Measurements from ENCODE around the gene CGB2.

CGB2 gene

DNA sequence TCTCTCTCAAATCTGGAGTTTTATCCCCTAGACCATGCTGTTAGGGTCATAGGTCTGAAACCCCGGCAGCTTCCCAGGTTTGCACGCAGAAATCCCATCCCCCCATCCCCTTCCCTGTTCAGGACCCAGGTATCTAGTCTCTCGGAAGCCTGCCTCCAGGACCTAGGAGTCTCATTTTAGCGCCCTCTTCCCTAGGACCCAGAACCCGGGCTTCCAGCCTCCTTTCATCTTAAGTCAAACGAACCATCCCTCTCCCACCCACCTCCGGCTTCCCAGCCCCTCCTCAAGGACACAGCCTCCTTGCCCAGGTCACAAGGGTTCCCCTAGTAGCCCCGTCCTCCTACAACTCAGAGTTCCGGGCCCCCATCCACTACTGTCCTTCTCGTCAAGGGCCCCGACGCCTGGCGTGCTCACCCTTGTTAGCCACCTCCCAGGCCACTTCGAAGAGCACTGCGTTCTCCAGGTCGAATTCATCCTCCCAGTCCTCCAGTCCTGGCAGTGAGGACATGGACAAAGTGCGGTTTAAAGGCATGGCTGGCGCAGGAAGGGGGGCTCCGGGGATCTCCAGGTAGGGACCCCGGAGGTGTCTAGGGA lies 39.0 kb upstream of the CGB2 start:
- Histone ChIP-seq H3K4me1 (ENCODE audit: control insufficient read depth, low read depth, low read length) (no peaks in the 10 kb centered on the region), H3K36me3 (ENCODE audit: control insufficient read depth, low read depth, low read length) (peaks cover 10% of the 10 kb centered on the region), H3K27ac (ENCODE audit: low read length) (peak overlapping the region; percentile 25), H3K4me3 (ENCODE audit: low read length) (peak overlapping the region; percentile 85), H3K9ac (ENCODE audit: low read length) (peak overlapping the region; percentile 73), H3K27me3 (ENCODE audit: control insufficient read depth, insufficient read depth, low read length) (no peaks in the 10 kb centered on the region), H3K9me3 (ENCODE audit: control insufficient read depth, low read depth, low read length) (no peaks in the 10 kb centered on the region)

DNA sequence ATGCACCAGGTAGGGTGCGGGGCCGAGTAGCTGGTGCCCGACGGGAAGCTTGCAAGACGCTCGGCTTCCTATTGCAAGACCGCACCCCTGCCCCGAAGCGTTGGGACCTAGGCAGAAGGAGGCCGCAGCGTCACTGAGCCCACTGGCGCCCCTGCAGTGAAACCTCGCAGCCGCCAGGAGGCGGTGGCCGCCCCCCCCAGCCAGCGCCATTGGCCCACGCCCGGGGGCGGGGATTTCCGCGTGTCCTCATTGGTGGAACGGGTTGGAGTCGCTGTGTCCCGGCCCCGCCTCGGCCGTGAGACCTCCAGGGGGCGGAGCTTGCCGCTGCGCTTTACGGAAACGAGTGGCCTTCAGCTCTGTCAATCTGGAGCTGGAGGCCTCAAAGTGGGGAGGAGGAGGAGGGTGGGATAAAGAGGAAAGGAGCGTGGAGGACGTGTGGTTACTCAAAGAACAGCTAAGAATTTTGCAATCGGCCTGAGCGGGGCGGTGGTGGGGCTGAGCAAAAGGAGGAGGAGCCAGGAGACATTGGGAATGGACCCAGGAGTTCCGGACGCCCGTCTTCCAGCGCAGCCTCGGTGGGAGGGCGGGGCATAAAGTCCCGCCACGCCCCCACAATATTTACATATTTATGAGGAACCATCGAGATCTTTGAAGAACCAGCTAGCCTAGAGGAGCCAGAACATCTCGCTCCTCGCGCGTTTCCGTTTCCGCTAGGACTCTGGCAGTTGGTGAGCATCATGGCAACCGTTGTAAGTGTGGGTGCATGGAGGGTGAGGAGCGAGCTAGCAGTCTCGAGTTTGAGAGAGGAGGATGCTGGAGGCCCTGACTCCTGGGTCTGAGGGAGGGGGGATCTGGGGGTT lies 38.3 kb upstream of the CGB2 start, which contains the start of the genes GYS1 and RUVBL2:
TSS of gene GYS1 (minus strand) at position 135 of the 860 bp plus-strand sequence. CDS start 197 bp downstream, outside the sequence.
TSS of gene RUVBL2 (plus strand) at position 713 of the 860 bp plus-strand sequence. CDS start at position 738, 25 bp downstream.
- Histone ChIP-seq H3K4me1 (ENCODE audit: control insufficient read depth, low read depth, low read length) (no peaks in the 10 kb centered on the region), H3K27me3 (ENCODE audit: control insufficient read depth, insufficient read depth, low read length) (no peaks in the 10 kb centered on the region), H3K4me3 (ENCODE audit: low read length) (peak within 1 kb of the TSS; percentile 85), H3K27ac (ENCODE audit: low read length) (peak within 1 kb of the TSS; percentile 46), H3K9me3 (ENCODE audit: control insufficient read depth, low read depth, low read length) (no peaks in the 10 kb centered on the region), H3K9ac (ENCODE audit: low read length) (peak within 1 kb of the TSS; percentile 73), H3K36me3 (ENCODE audit: control insufficient read depth, low read depth, low read length) (peaks cover 5% of the 10 kb centered on the region)

- Histone ChIP-seq H3K9me3 (ENCODE audit: control insufficient read depth, low read depth, low read length) (no peaks in the 10 kb centered on the region), H3K27me3 (ENCODE audit: control insufficient read depth, insufficient read depth, low read length) (no peaks in the 10 kb centered on the region), H3K27ac (ENCODE audit: low read length) (peak overlapping the region; percentile 46), H3K4me3 (ENCODE audit: low read length) (peak overlapping the region; percentile 85), H3K9ac (ENCODE audit: low read length) (peak overlapping the region; percentile 66), H3K4me1 (ENCODE audit: control insufficient read depth, low read depth, low read length) (no peaks in the 10 kb centered on the region), H3K36me3 (ENCODE audit: control insufficient read depth, low read depth, low read length) (no peaks in the 10 kb centered on the region)
Observed at GRCh38 chr19:48994035-48994386, 37.7 kb upstream of the CGB2 start.

GRCh38 chr19:48997972-48998371 lies 33.7 kb upstream of the CGB2 start:
- Histone ChIP-seq H3K9ac (ENCODE audit: low read length) (no peak overlapping the region), H3K36me3 (ENCODE audit: control insufficient read depth, low read depth, low read length) (peaks cover 1% of the 10 kb centered on the region), H3K4me1 (ENCODE audit: control insufficient read depth, low read depth, low read length) (no peaks in the 10 kb centered on the region), H3K9me3 (ENCODE audit: control insufficient read depth, low read depth, low read length) (no peaks in the 10 kb centered on the region), H3K4me3 (ENCODE audit: low read length) (no peak overlapping the region), H3K27ac (ENCODE audit: low read length) (no peak overlapping the region), H3K27me3 (ENCODE audit: control insufficient read depth, insufficient read depth, low read length) (no peaks in the 10 kb centered on the region)

DNA sequence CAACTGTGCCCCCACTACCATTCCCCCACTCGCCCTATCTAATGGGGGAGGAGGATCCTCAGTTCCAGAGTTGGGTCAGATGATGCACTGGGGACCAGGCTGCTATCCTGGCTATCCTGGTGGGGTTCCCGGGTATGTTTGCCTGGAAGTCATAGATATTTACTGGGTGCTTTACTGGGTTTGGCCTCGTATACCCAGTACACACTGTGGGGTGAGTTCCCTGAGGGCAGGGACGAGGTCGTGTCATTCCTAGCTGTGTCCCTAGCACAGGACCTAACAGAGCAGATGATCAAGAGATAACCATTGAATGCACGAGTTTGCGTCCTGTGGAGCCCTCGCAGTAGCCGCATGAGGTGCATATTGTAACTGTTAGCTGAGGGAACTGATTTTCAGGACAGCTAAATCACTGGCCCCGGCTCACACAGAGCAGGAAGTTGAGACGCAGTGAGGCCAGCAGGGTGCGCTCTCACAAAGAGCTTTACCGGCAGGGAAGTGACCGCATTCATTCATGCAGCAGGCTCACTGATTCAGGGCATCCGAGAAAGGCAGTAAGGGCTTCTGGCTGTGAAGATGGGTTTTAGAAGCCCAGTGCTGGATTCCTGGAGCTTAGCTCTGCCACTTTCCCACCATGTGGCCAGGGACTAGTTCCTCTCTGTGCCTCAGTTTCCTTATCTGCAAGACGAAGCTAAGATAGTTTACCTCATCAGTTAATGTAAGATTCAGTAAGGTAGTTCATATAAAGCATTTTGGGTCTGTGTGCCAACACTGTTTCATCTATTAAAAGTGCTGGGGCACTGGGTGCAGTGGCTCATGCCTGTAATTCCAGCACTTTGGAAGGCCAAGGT lies 32.0 kb upstream of the CGB2 start:
- no peaks in the 10 kb centered on the region for H3K4me1 ChIP-seq (ENCODE audit: control insufficient read depth, low read depth, low read length)
- H3K36me3 ChIP-seq (ENCODE audit: control insufficient read depth, low read depth, low read length), result peaks cover 14% of the 10 kb centered on the region
- H3K9me3 ChIP-seq (ENCODE audit: control insufficient read depth, low read depth, low read length), result no peaks in the 10 kb centered on the region
- H3K27ac ChIP-seq (ENCODE audit: low read length), result no peak overlapping the region
- H3K4me3 ChIP-seq (ENCODE audit: low read length), result no peak overlapping the region
- H3K27me3 ChIP-seq (ENCODE audit: control insufficient read depth, insufficient read depth, low read length), result no peaks in the 10 kb centered on the region
- no peak overlapping the region for H3K9ac ChIP-seq (ENCODE audit: low read length)

DNA sequence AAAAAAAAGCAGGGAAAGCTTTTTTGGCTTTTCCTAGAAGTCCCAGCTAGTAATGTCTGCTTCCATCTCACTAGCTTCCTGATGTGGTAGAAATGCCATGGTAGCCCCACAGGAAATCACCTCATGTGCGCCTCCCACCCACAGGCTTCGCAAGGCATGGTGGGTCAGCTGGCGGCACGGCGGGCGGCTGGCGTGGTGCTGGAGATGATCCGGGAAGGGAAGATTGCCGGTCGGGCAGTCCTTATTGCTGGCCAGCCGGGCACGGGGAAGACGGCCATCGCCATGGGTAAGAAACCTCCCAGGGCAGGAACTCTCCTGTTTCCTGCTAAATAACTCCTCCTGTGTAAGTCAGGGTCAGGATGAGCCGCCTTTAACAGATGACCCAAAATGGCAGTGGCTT lies 27.6 kb upstream of the CGB2 start:
- no peaks in the 10 kb centered on the region for H3K4me1 ChIP-seq (ENCODE audit: control insufficient read depth, low read depth, low read length)
- no peak overlapping the region for H3K9ac ChIP-seq (ENCODE audit: low read length)
- H3K9me3 ChIP-seq (ENCODE audit: control insufficient read depth, low read depth, low read length), result no peaks in the 10 kb centered on the region
- no peaks in the 10 kb centered on the region for H3K27me3 ChIP-seq (ENCODE audit: control insufficient read depth, insufficient read depth, low read length)
- peaks cover 31% of the 10 kb centered on the region for H3K36me3 ChIP-seq (ENCODE audit: control insufficient read depth, low read depth, low read length)
- H3K27ac ChIP-seq (ENCODE audit: low read length), result no peak overlapping the region
- no peak overlapping the region for H3K4me3 ChIP-seq (ENCODE audit: low read length)

DNA sequence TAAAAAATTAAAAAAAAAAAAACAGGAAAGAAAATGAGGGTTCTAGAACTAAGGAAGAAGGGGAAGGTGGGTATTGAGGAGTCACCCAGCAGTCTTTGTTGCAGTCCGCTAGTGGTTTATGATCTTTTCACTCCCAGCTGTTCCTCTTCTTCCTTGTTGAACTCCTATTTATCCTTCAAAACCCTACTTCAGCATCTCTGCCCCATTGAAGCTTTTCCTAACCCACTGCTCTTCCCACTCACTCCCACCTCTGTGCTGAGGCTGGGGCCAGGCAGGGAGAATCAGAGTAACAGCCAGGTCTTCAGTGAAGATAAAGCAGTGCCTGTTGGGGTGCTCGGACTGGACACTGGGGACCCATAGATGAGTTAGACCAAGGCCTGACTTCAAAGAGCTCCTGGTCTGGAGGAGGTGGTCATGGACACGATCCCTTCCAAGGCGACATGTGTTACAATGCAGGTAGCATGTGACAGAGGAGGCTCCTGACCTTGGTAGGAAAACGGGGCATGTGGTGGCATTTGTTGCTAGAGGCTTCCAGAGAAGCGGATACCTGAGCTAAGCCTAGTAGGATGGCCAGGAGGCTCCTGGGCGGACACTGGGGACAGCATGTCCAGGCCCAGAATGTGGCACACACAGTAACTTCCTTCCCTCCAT lies 26.6 kb upstream of the CGB2 start:
- H3K4me3 ChIP-seq (ENCODE audit: low read length), result no peak overlapping the region
- H3K27me3 ChIP-seq (ENCODE audit: control insufficient read depth, insufficient read depth, low read length), result no peaks in the 10 kb centered on the region
- H3K9ac ChIP-seq (ENCODE audit: low read length), result no peak overlapping the region
- no peaks in the 10 kb centered on the region for H3K4me1 ChIP-seq (ENCODE audit: control insufficient read depth, low read depth, low read length)
- H3K36me3 ChIP-seq (ENCODE audit: control insufficient read depth, low read depth, low read length), result peaks cover 37% of the 10 kb centered on the region
- no peak overlapping the region for H3K27ac ChIP-seq (ENCODE audit: low read length)
- H3K9me3 ChIP-seq (ENCODE audit: control insufficient read depth, low read depth, low read length), result no peaks in the 10 kb centered on the region

GRCh38 chr19:49006905-49007304 lies 24.8 kb upstream of the CGB2 start:
- H3K4me1 ChIP-seq (ENCODE audit: control insufficient read depth, low read depth, low read length), result no peaks in the 10 kb centered on the region
- no peaks in the 10 kb centered on the region for H3K27me3 ChIP-seq (ENCODE audit: control insufficient read depth, insufficient read depth, low read length)
- H3K36me3 ChIP-seq (ENCODE audit: control insufficient read depth, low read depth, low read length), result peaks cover 53% of the 10 kb centered on the region
- H3K9ac ChIP-seq (ENCODE audit: low read length), result no peak overlapping the region
- no peak overlapping the region for H3K27ac ChIP-seq (ENCODE audit: low read length)
- no peaks in the 10 kb centered on the region for H3K9me3 ChIP-seq (ENCODE audit: control insufficient read depth, low read depth, low read length)
- H3K4me3 ChIP-seq (ENCODE audit: low read length), result no peak overlapping the region

- H3K27ac ChIP-seq (ENCODE audit: low read length), result no peak overlapping the region
- no peaks in the 10 kb centered on the region for H3K9me3 ChIP-seq (ENCODE audit: control insufficient read depth, low read depth, low read length)
- H3K9ac ChIP-seq (ENCODE audit: low read length), result no peak overlapping the region
- no peak overlapping the region for H3K4me3 ChIP-seq (ENCODE audit: low read length)
- no peaks in the 10 kb centered on the region for H3K27me3 ChIP-seq (ENCODE audit: control insufficient read depth, insufficient read depth, low read length)
- H3K4me1 ChIP-seq (ENCODE audit: control insufficient read depth, low read depth, low read length), result no peaks in the 10 kb centered on the region
- H3K36me3 ChIP-seq (ENCODE audit: control insufficient read depth, low read depth, low read length), result peaks cover 39% of the 10 kb centered on the region
Observed at GRCh38 chr19:49009828-49010227, 21.9 kb upstream of the CGB2 start.

DNA sequence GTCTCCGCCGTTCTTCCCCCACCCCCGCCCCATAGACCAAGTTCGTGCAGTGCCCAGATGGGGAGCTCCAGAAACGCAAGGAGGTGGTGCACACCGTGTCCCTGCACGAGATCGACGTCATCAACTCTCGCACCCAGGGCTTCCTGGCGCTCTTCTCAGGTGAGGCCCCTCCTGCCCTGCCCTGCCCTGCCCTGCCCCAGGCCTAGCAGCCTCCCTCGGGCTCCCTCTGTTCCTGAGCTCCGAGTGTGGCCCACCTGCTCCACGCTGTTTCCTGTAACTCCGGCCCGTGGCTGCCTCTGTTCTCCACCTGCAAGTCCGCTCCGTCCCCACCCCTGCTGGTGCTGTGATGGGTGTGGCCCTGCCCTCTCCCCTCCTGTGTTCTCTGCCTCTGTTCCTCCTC lies 21.2 kb upstream of the CGB2 start:
- Histone ChIP-seq H3K9ac (ENCODE audit: low read length) (no peak overlapping the region), H3K36me3 (ENCODE audit: control insufficient read depth, low read depth, low read length) (peaks cover 40% of the 10 kb centered on the region), H3K27me3 (ENCODE audit: control insufficient read depth, insufficient read depth, low read length) (no peaks in the 10 kb centered on the region), H3K4me3 (ENCODE audit: low read length) (no peak overlapping the region), H3K9me3 (ENCODE audit: control insufficient read depth, low read depth, low read length) (no peaks in the 10 kb centered on the region), H3K27ac (ENCODE audit: low read length) (no peak overlapping the region), H3K4me1 (ENCODE audit: control insufficient read depth, low read depth, low read length) (no peaks in the 10 kb centered on the region)

DNA sequence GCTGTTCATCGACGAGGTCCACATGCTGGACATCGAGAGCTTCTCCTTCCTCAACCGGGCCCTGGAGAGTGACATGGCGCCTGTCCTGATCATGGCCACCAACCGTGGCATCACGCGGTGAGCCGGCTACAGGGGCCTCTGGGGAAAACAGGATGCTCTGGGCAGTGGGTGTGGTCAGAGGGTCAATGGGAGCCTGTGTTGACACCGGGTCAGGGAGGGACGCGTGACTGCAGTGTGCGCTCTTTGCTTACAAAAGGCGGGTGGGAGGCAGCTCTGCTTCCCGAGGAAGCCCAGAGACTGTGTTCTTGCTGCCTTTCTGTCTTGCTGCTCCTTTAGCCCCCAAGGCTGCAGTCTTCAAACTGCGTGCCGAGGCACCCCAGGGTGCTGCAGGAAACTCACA lies 20.5 kb upstream of the CGB2 start:
- Histone ChIP-seq H3K27ac (ENCODE audit: low read length) (no peak overlapping the region), H3K4me3 (ENCODE audit: low read length) (no peak overlapping the region), H3K27me3 (ENCODE audit: control insufficient read depth, insufficient read depth, low read length) (no peaks in the 10 kb centered on the region), H3K9me3 (ENCODE audit: control insufficient read depth, low read depth, low read length) (no peaks in the 10 kb centered on the region), H3K9ac (ENCODE audit: low read length) (no peak overlapping the region), H3K4me1 (ENCODE audit: control insufficient read depth, low read depth, low read length) (no peaks in the 10 kb centered on the region), H3K36me3 (ENCODE audit: control insufficient read depth, low read depth, low read length) (peaks cover 43% of the 10 kb centered on the region)

All from iPS-18a (cell line).